Mesenchymal stem cell (in vitro differentiated cells and primary cell): ENCODE measurements around the gene PLEKHG5.
A peak's percentile ranks its signal among the peaks of the same experiment; 100 is the strongest.

Experiments used
- DNase-seq: peaks from one replicate; pipeline ENCODE4 v3.0.0-alpha.2; 2013
- H2AFZ ChIP-seq: one replicate; pipeline ENCODE4 v1.6.1; 2013; ENCODE audit warnings: low read depth, mild to moderate bottlenecking, control low read depth, inconsistent platforms, low read length, moderate library complexity
- H2AK5ac ChIP-seq: 2 replicates; pipeline ENCODE4 v1.6.1; 2013; ENCODE audit warnings: low read length, moderate library complexity, mild to moderate bottlenecking, inconsistent platforms; ENCODE audit not compliant: severe bottlenecking
- H2BK120ac ChIP-seq: one replicate; pipeline ENCODE4 v1.6.1; 2013; ENCODE audit warnings: low read depth, mild to moderate bottlenecking, inconsistent platforms, low read length, moderate library complexity
- H2BK12ac ChIP-seq, 2 experiments: one replicate each; pipeline ENCODE4 v1.6.1; 2013; ENCODE audit warnings: inconsistent platforms in 2 of 2, low read length in 2 of 2, mild to moderate bottlenecking in 2 of 2, moderate library complexity in 2 of 2, control low read depth in 1 of 2
- H2BK15ac ChIP-seq: one replicate; pipeline ENCODE4 v1.6.1; 2013; ENCODE audit warnings: mild to moderate bottlenecking, low read depth, inconsistent platforms; ENCODE audit not compliant: poor library complexity, severe bottlenecking
- H2BK5ac ChIP-seq: 2 replicates; pipeline ENCODE4 v1.6.1; 2013; ENCODE audit warnings: low read depth, mild to moderate bottlenecking, low read length, control low read depth, inconsistent platforms; ENCODE audit not compliant: poor library complexity, severe bottlenecking
- H3K14ac ChIP-seq, 2 experiments: one replicate each; pipeline ENCODE4 v1.6.1; 2013; ENCODE audit warnings: inconsistent platforms in 2 of 2, low read length in 2 of 2, control low read depth in 1 of 2, mild to moderate bottlenecking in 1 of 2, moderate library complexity in 1 of 2
- H3K18ac ChIP-seq, 2 experiments: one replicate each; pipeline ENCODE4 v1.6.1; 2013; ENCODE audit warnings: inconsistent platforms in 2 of 2, low read length in 2 of 2, control low read depth in 1 of 2, low read depth in 1 of 2, mild to moderate bottlenecking in 1 of 2
- H3K23ac ChIP-seq, 2 experiments: one replicate each; pipeline ENCODE4 v1.6.1; 2013; ENCODE audit warnings: inconsistent platforms in 2 of 2, low read length in 2 of 2, mild to moderate bottlenecking in 2 of 2, moderate library complexity in 2 of 2, control low read depth in 1 of 2
- H3K27ac ChIP-seq: 2 replicates; pipeline ENCODE4 v1.5.1; 2013; ENCODE audit warnings: mild to moderate bottlenecking, moderate library complexity, low read length, control low read depth, inconsistent platforms; ENCODE audit not compliant: poor library complexity, severe bottlenecking
- H3K27me3 ChIP-seq, 2 experiments: 2 replicates each; pipeline versions ENCODE4 v1.6.1 to v1.7.0; 2013; ENCODE audit warnings: low read length in 2 of 2, mild to moderate bottlenecking in 2 of 2, moderate library complexity in 2 of 2, control low read depth in 1 of 2, inconsistent platforms in 1 of 2; ENCODE audit not compliant: control insufficient read depth in 1 of 2, insufficient read depth in 1 of 2
- H3K36me3 ChIP-seq, 2 experiments: 2 replicates each; pipeline versions ENCODE4 v1.6.1 to v1.7.0; 2013; ENCODE audit warnings: low read length in 2 of 2, control low read depth in 1 of 2, inconsistent platforms in 1 of 2, low read depth in 1 of 2, mild to moderate bottlenecking in 1 of 2; ENCODE audit not compliant: insufficient read depth in 2 of 2, control insufficient read depth in 1 of 2
- H3K4ac ChIP-seq, 2 experiments: one replicate each; pipeline ENCODE4 v1.6.1; 2013; ENCODE audit warnings: inconsistent platforms in 2 of 2, low read length in 2 of 2, mild to moderate bottlenecking in 2 of 2, moderate library complexity in 2 of 2, control low read depth in 1 of 2, low read depth in 1 of 2
- H3K4me1 ChIP-seq: 2 replicates; pipeline ENCODE4 v1.6.1; 2013; ENCODE audit warnings: low read depth, low read length, control low read depth; ENCODE audit not compliant: control insufficient read depth, insufficient read depth
- H3K4me2 ChIP-seq: 2 replicates; pipeline ENCODE4 v1.6.1; 2013; ENCODE audit warnings: low read length, mild to moderate bottlenecking, inconsistent platforms; ENCODE audit not compliant: poor library complexity, severe bottlenecking
- H3K4me3 ChIP-seq, 2 experiments: 2 replicates each; pipeline versions ENCODE4 v1.5.1 to v1.7.0; 2013; ENCODE audit warnings: low read length in 2 of 2, mild to moderate bottlenecking in 2 of 2, control low read depth in 1 of 2, low read depth in 1 of 2; ENCODE audit not compliant: insufficient read depth in 1 of 2
- H3K79me1 ChIP-seq: replicated peaks from 2 replicates; pipeline ENCODE4 v1.6.1; 2013; ENCODE audit warnings: mild to moderate bottlenecking, control low read depth, low read length, inconsistent platforms; ENCODE audit not compliant: poor library complexity, severe bottlenecking
- H3K9ac ChIP-seq: 2 replicates; pipeline ENCODE4 v1.7.0; 2013; ENCODE audit warnings: mild to moderate bottlenecking, low read length, moderate library complexity
- H3K9me3 ChIP-seq: 2 replicates; pipeline ENCODE4 v1.7.0; 2013; ENCODE audit warnings: mild to moderate bottlenecking, low read length; ENCODE audit not compliant: control insufficient read depth
- H4K8ac ChIP-seq: one replicate; pipeline ENCODE4 v1.6.1; 2013; ENCODE audit warnings: inconsistent platforms, mild to moderate bottlenecking, low read length, moderate library complexity
- H4K91ac ChIP-seq: one replicate; pipeline ENCODE4 v1.6.1; 2013; ENCODE audit warnings: mild to moderate bottlenecking, low read length, inconsistent platforms
- WGBS: methylation state at CpG from one replicate; pipeline ENCODE4 v1.1.7; 2013; ENCODE audit warnings: mixed read lengths; 5-methylcytosine and 5-hydroxymethylcytosine counted together

Gene PLEKHG5

GRCh38 chr1:6491081-6491449, 402 bp downstream of the PLEKHG5 start:
- no peak overlapping the region for H2BK12ac ChIP-seq
- H3K23ac ChIP-seq: no peak overlapping the region
- H3K79me1 ChIP-seq: peaks cover 44% of the 10 kb centered on the region
- peak overlapping the region; percentile 89 for H3K27ac ChIP-seq
- H3K18ac ChIP-seq: peak overlapping the region; percentile 37 to 82
- H3K4me3 ChIP-seq: peak overlapping the region; percentile 75 to 90
- no peak overlapping the region for H3K14ac ChIP-seq
- peaks cover 0 to 3% of the 10 kb centered on the region in 2 experiments for H3K27me3 ChIP-seq
- peak overlapping the region; percentile 59 for H4K91ac ChIP-seq
- peaks cover 0 to 20% of the 10 kb centered on the region in 2 experiments for H3K36me3 ChIP-seq
- H2AFZ ChIP-seq: no peak overlapping the region
- peak overlapping the region; percentile 99 for H3K4me2 ChIP-seq
- peak overlapping the region; percentile 86 for H2BK120ac ChIP-seq
- DNase-seq: no peak
- H4K8ac ChIP-seq: peak overlapping the region; percentile 94
- H2AK5ac ChIP-seq: peak overlapping the region; percentile 74
- H3K9me3 ChIP-seq: no peaks in the 10 kb centered on the region
- no peak overlapping the region for H2BK15ac ChIP-seq
- peak overlapping the region; percentile 53 for H2BK5ac ChIP-seq
- H3K9ac ChIP-seq: peak overlapping the region; percentile 88
- WGBS: 12% methylated on average over 5 of the region's 6 CpGs
- peaks cover 57% of the 10 kb centered on the region for H3K4me1 ChIP-seq
- peak overlapping the region; percentile 32 to 47 for H3K4ac ChIP-seq

- H4K91ac ChIP-seq: peak overlapping the region; percentile 70
- under 1% methylated on average over 68 of the region's 70 CpGs for WGBS
- peak overlapping the region; percentile 63 for H2BK5ac ChIP-seq
These were observed 1.0 kb downstream of the PLEKHG5 start for GRCh38 chr1:6490181-6491080.

GRCh38 chr1:6489799-6490180, 1.7 kb downstream of the PLEKHG5 start:
- Histone ChIP-seq H2BK15ac (no peak overlapping the region), H3K27me3 (peaks cover 0 to 9% of the 10 kb centered on the region in 2 experiments), H4K91ac (peak overlapping the region; percentile 70), H3K23ac (peak overlapping the region in 1 of 2 experiments; percentile 91), H3K4ac (peak overlapping the region in 1 of 2 experiments; percentile 76), H3K4me1 (peaks cover 52% of the 10 kb centered on the region), H3K4me3 (peak overlapping the region; percentile 75 to 90), H2AFZ (peak overlapping the region; percentile 85), H2BK120ac (peak overlapping the region; percentile 86), H2BK5ac (no peak overlapping the region), H3K79me1 (peaks cover 42% of the 10 kb centered on the region), H4K8ac (peak overlapping the region; percentile 94), H3K36me3 (peaks cover 0 to 20% of the 10 kb centered on the region in 2 experiments), H3K9me3 (no peaks in the 10 kb centered on the region), H3K9ac (peak overlapping the region; percentile 88), H3K14ac (peak overlapping the region; percentile 79 to 86), H3K18ac (peak overlapping the region; percentile 82 to 91), H3K4me2 (peak overlapping the region; percentile 99), H2BK12ac (peak overlapping the region; percentile 18 to 37), H3K27ac (peak overlapping the region; percentile 62), H2AK5ac (peak overlapping the region; percentile 27)
- peak; percentile 75 for DNase-seq
- 14% methylated on average over 21 of the region's 21 CpGs for WGBS

More at GRCh38 chr1:6490181-6491080, 1.0 kb downstream of the PLEKHG5 start:
- peaks cover 39% of the 10 kb centered on the region for H3K79me1 ChIP-seq
- peak overlapping the region; percentile 35 for H2AK5ac ChIP-seq
- H3K23ac ChIP-seq: peak overlapping the region in 1 of 2 experiments; percentile 91
- H3K14ac ChIP-seq: peak overlapping the region; percentile 79 to 86
- H3K18ac ChIP-seq: peak overlapping the region; percentile 82 to 91
- peak overlapping the region; percentile 88 for H3K9ac ChIP-seq
- peak overlapping the region; percentile 86 for H2BK120ac ChIP-seq
- H3K4me3 ChIP-seq: peak overlapping the region; percentile 75 to 90
- no peak overlapping the region for H2BK15ac ChIP-seq
- H3K9me3 ChIP-seq: no peaks in the 10 kb centered on the region
- peaks cover 54% of the 10 kb centered on the region for H3K4me1 ChIP-seq
- peak overlapping the region; percentile 58 to 76 for H3K4ac ChIP-seq
- H3K27me3 ChIP-seq: peaks cover 0 to 6% of the 10 kb centered on the region in 2 experiments
- H2AFZ ChIP-seq: peak overlapping the region; percentile 85
- peak; percentile 75 for DNase-seq
- peak overlapping the region; percentile 94 for H4K8ac ChIP-seq
- H3K36me3 ChIP-seq: peaks cover 0 to 20% of the 10 kb centered on the region in 2 experiments
- H2BK12ac ChIP-seq: peak overlapping the region; percentile 18 to 37
- peak overlapping the region; percentile 89 for H3K27ac ChIP-seq
- peak overlapping the region; percentile 99 for H3K4me2 ChIP-seq

- no peak overlapping the region for H3K18ac ChIP-seq
- H2BK15ac ChIP-seq: no peak overlapping the region
- DNase-seq: no peak
- H3K27ac ChIP-seq: no peak overlapping the region
- no peak overlapping the region for H4K8ac ChIP-seq
- H2AFZ ChIP-seq: peak overlapping the region; percentile 2
- peak overlapping the region; percentile 99 for H3K4me2 ChIP-seq
- WGBS: 76% methylated on average over 9 of the region's 9 CpGs
- H3K4ac ChIP-seq: peak overlapping the region in 1 of 2 experiments; percentile 73
- no peak overlapping the region for H3K23ac ChIP-seq
- H2BK5ac ChIP-seq: no peak overlapping the region
- no peaks in the 10 kb centered on the region for H3K9me3 ChIP-seq
- H3K4me3 ChIP-seq: peak overlapping the region in 1 of 2 experiments; percentile 90
- peak overlapping the region; percentile 27 for H2AK5ac ChIP-seq
- peak overlapping the region in 1 of 2 experiments; percentile 63 for H3K14ac ChIP-seq
- H3K36me3 ChIP-seq: peaks cover 0 to 20% of the 10 kb centered on the region in 2 experiments
- no peak overlapping the region for H3K9ac ChIP-seq
- no peak overlapping the region for H2BK120ac ChIP-seq
- H2BK12ac ChIP-seq: no peak overlapping the region
- H3K4me1 ChIP-seq: peaks cover 54% of the 10 kb centered on the region
- peaks cover 44% of the 10 kb centered on the region for H3K79me1 ChIP-seq
- no peak overlapping the region for H4K91ac ChIP-seq
- H3K27me3 ChIP-seq: peaks cover 0 to 13% of the 10 kb centered on the region in 2 experiments
These were observed 2.1 kb downstream of the PLEKHG5 start for GRCh38 chr1:6489383-6489765.
